DOHH2 (cell line): ENCODE data around the gene SLC12A7.

Source experiments
- H3F3A ChIP-seq: fragments of 200-600 bp; sonication (generic), shearing (Covaris generic); 2 replicates; pipeline ENCODE4 v1.6.0; 2016; ENCODE audit warnings: antibody characterized with exemption, mild to moderate bottlenecking; ENCODE audit not compliant: control insufficient read depth, insufficient read depth
- H3K27ac ChIP-seq: fragments of 200-600 bp; sonication (generic); 2 replicates; pipeline ENCODE4 v1.5.1; 2014; ENCODE audit warnings: low read depth, mild to moderate bottlenecking, low read length, moderate library complexity
- H3K27me3 ChIP-seq: fragments of 200-600 bp; sonication (generic); 2 replicates; pipeline ENCODE4 v1.6.1; 2014; ENCODE audit warnings: mild to moderate bottlenecking, low read length, mixed read lengths; ENCODE audit not compliant: control insufficient read depth
- H3K36me3 ChIP-seq: fragments of 200-600 bp; sonication (generic); 2 replicates; pipeline ENCODE4 v1.6.1; 2014; ENCODE audit warnings: mild to moderate bottlenecking, low read length, moderate library complexity, mixed read lengths; ENCODE audit not compliant: control insufficient read depth
- H3K4me1 ChIP-seq: fragments of 200-600 bp; sonication (generic); 2 replicates; pipeline ENCODE4 v1.6.1; 2014; ENCODE audit warnings: mild to moderate bottlenecking, low read length, mixed read lengths; ENCODE audit not compliant: control insufficient read depth
- H3K4me2 ChIP-seq: fragments of 200-600 bp; sonication (generic); 2 replicates; pipeline ENCODE4 v1.6.0; 2014; ENCODE audit warnings: mild to moderate bottlenecking, low read length, moderate library complexity
- H3K4me3 ChIP-seq: fragments of 200-600 bp; sonication (generic); 2 replicates; pipeline ENCODE4 v1.5.1; 2014; ENCODE audit warnings: mild to moderate bottlenecking, low read length, mixed read lengths
- H3K79me2 ChIP-seq: fragments of 200-600 bp; sonication (generic); 2 replicates; pipeline ENCODE4 v1.6.1; 2014; ENCODE audit warnings: mild to moderate bottlenecking, low read length, mixed read lengths; ENCODE audit not compliant: control insufficient read depth
- H3K9me2 ChIP-seq: fragments of 200-600 bp; sonication (generic); replicated peaks from 2 replicates; pipeline ENCODE4 v1.6.1; 2014; ENCODE audit warnings: mild to moderate bottlenecking, low read length, mixed read lengths; ENCODE audit not compliant: control insufficient read depth
- H3K9me3 ChIP-seq: fragments of 200-600 bp; sonication (generic); 2 replicates; pipeline ENCODE4 v1.6.1; 2014; ENCODE audit warnings: antibody characterized with exemption, low read length, mixed read lengths; ENCODE audit not compliant: control insufficient read depth, insufficient read depth
- H4K20me1 ChIP-seq: fragments of 200-600 bp; sonication (generic); 2 replicates; pipeline ENCODE4 v1.6.0; 2014; ENCODE audit warnings: low read depth, mild to moderate bottlenecking, antibody characterized with exemption, low read length, moderate library complexity; ENCODE audit not compliant: control insufficient read depth, insufficient read depth
- CTCF ChIP-seq: fragments of 200-600 bp; sonication (generic); IDR thresholded peaks from one replicate; pipeline ENCODE4 v1.5.1; 2014; ENCODE audit warnings: antibody characterized with exemption, mild to moderate bottlenecking, low read depth, low read length; ENCODE audit not compliant: poor library complexity, severe bottlenecking
- EZH2phosphoT487 ChIP-seq: fragments of 200-600 bp; sonication (generic); IDR thresholded peaks from 2 replicates; pipeline ENCODE4 v1.6.1; 2017; ENCODE audit warnings: borderline replicate concordance, mild to moderate bottlenecking, antibody characterized with exemption, low read length, moderate library complexity, mixed read lengths

The SLC12A7 gene

GRCh38 chr5:1065143-1065750 lies 46.6 kb downstream of the SLC12A7 start:
- no peak for TF ChIP-seq CTCF
- TF ChIP-seq EZH2phosphoT487: no peak
- no peaks in the 10 kb centered on the region for H3K27me3 ChIP-seq
- H3K4me1 ChIP-seq: no peaks in the 10 kb centered on the region
- H3K9me2 ChIP-seq: no peaks in the 10 kb centered on the region
- no peak overlapping the region for H3K4me2 ChIP-seq
- no peaks in the 10 kb centered on the region for H3K36me3 ChIP-seq
- no peaks in the 10 kb centered on the region for H3F3A ChIP-seq
- H3K9me3 ChIP-seq: no peaks in the 10 kb centered on the region
- H3K79me2 ChIP-seq: no peaks in the 10 kb centered on the region
- no peak overlapping the region for H3K27ac ChIP-seq
- no peak overlapping the region for H3K4me3 ChIP-seq
- H4K20me1 ChIP-seq: no peaks in the 10 kb centered on the region

- no peak overlapping the region for H3K4me2 ChIP-seq
- H3K4me3 ChIP-seq: no peak overlapping the region
- no peaks in the 10 kb centered on the region for H3K27me3 ChIP-seq
- no peaks in the 10 kb centered on the region for H3K36me3 ChIP-seq
- H3F3A ChIP-seq: no peaks in the 10 kb centered on the region
- H3K9me2 ChIP-seq: no peaks in the 10 kb centered on the region
- no peaks in the 10 kb centered on the region for H4K20me1 ChIP-seq
- H3K9me3 ChIP-seq: no peaks in the 10 kb centered on the region
- no peak overlapping the region for H3K27ac ChIP-seq
- no peaks in the 10 kb centered on the region for H3K79me2 ChIP-seq
- H3K4me1 ChIP-seq: no peaks in the 10 kb centered on the region
- no peak for TF ChIP-seq CTCF
- TF ChIP-seq EZH2phosphoT487: no peak
Measured at GRCh38 chr5:1064383-1065142, 47.3 kb downstream of the SLC12A7 start.

GRCh38 chr5:1063661-1064382 lies 48.0 kb downstream of the SLC12A7 start:
- TF ChIP-seq EZH2phosphoT487 (no peak), CTCF (no peak)
- H3K27me3 ChIP-seq: no peaks in the 10 kb centered on the region
- H3K9me2 ChIP-seq: no peaks in the 10 kb centered on the region
- no peak overlapping the region for H3K27ac ChIP-seq
- no peaks in the 10 kb centered on the region for H4K20me1 ChIP-seq
- no peak overlapping the region for H3K4me3 ChIP-seq
- H3K4me2 ChIP-seq: no peak overlapping the region
- no peaks in the 10 kb centered on the region for H3K36me3 ChIP-seq
- no peaks in the 10 kb centered on the region for H3K79me2 ChIP-seq
- H3F3A ChIP-seq: no peaks in the 10 kb centered on the region
- H3K4me1 ChIP-seq: no peaks in the 10 kb centered on the region
- no peaks in the 10 kb centered on the region for H3K9me3 ChIP-seq
